ENCODE measurements around the gene CXCL8. TPM values are rescaled to one million over a fixed set of nuclear protein-coding genes. Genes with fewer than 3 reads are reported as not detected.

The CXCL8 gene
- total and polyA plus RNA-seq, 9 of the 15 experiments (the other 6 are each of a cell fraction or from before 2014, with no cell fraction given): 1.6 to 7.7 (median 3.3) TPM

DNA sequence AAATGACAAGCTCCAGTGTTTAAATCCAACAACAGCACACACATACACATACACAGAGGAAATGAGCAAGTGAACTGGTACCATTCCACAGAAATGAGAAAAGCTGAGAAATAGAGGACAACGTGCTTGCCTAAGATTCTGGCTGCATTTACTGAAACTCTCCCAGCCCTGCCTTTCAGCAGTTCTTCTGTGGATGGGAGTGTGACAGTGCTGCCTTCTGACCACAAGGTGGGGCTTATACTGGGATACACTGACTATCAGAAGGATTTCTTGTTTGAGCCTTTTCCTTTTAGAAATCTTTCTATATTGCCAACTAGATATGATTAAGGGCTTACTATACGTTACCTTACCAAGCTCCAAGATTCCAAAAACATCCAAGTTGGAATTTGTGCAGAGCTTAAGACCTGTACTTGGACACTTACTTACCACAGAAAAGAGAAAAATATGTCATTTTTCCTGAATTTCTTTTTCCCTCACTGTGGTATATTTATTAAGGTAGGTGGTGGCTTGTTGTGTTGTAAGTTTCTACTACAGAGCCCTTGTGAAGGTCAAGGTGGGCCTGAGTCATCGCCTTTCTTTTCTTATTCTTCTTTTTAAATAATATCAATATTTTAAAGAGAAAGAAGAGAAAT, 10.7 kb upstream of the CXCL8 start (continued):
- peak; percentile 15 for TF ChIP-seq NEUROD1 (IDR thresholded peaks at IDR 0.05; ENCODE audit: borderline replicate concordance, low read depth, low read length, partially characterized antibody)
- TF ChIP-seq ARNT (IDR thresholded peaks at IDR 0.05): peak in 1 of 2 experiments; percentile 58; a peak in 1 of 4 replicates
- TF ChIP-seq RBM39 (optimal IDR thresholded peaks at IDR 0.05; ENCODE audit: low read depth, low read length): no peak
- TF ChIP-seq, protein P1, sequence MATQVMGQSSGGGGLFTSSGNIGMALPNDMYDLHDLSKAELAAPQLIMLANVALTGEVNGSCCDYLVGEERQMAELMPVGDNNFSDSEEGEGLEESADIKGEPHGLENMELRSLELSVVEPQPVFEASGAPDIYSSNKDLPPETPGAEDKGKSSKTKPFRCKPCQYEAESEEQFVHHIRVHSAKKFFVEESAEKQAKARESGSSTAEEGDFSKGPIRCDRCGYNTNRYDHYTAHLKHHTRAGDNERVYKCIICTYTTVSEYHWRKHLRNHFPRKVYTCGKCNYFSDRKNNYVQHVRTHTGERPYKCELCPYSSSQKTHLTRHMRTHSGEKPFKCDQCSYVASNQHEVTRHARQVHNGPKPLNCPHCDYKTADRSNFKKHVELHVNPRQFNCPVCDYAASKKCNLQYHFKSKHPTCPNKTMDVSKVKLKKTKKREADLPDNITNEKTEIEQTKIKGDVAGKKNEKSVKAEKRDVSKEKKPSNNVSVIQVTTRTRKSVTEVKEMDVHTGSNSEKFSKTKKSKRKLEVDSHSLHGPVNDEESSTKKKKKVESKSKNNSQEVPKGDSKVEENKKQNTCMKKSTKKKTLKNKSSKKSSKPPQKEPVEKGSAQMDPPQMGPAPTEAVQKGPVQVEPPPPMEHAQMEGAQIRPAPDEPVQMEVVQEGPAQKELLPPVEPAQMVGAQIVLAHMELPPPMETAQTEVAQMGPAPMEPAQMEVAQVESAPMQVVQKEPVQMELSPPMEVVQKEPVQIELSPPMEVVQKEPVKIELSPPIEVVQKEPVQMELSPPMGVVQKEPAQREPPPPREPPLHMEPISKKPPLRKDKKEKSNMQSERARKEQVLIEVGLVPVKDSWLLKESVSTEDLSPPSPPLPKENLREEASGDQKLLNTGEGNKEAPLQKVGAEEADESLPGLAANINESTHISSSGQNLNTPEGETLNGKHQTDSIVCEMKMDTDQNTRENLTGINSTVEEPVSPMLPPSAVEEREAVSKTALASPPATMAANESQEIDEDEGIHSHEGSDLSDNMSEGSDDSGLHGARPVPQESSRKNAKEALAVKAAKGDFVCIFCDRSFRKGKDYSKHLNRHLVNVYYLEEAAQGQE (IDR thresholded peaks at IDR 0.05; ENCODE audit: borderline replicate concordance): peak; percentile 79
- TF ChIP-seq, protein P1 (CRISPR knock-in tag; IDR thresholded peaks at IDR 0.05; ENCODE audit: low read depth): no peak
- TF ChIP-seq RAD21 (CRISPR knock-in tag; conservative IDR thresholded peaks at IDR 0.05 in 1 of 2, IDR thresholded peaks at IDR 0.05 in 1 of 2): peak; percentile 72 to 79
- no peak for TF ChIP-seq YY1 (IDR thresholded peaks at IDR 0.05; ENCODE audit: borderline replicate concordance in 1 of 3, control insufficient read depth in 1 of 3, extremely low read depth in 1 of 3, insufficient read depth in 3 of 3, insufficient read length in 1 of 3, insufficient replicate concordance in 2 of 3, low read depth in 1 of 3, low read length in 2 of 3)
- TF ChIP-seq BRD9 (IDR thresholded peaks at IDR 0.05; ENCODE audit: low read depth, partially characterized antibody): peak; percentile 32
- TF ChIP-seq, protein P2, sequence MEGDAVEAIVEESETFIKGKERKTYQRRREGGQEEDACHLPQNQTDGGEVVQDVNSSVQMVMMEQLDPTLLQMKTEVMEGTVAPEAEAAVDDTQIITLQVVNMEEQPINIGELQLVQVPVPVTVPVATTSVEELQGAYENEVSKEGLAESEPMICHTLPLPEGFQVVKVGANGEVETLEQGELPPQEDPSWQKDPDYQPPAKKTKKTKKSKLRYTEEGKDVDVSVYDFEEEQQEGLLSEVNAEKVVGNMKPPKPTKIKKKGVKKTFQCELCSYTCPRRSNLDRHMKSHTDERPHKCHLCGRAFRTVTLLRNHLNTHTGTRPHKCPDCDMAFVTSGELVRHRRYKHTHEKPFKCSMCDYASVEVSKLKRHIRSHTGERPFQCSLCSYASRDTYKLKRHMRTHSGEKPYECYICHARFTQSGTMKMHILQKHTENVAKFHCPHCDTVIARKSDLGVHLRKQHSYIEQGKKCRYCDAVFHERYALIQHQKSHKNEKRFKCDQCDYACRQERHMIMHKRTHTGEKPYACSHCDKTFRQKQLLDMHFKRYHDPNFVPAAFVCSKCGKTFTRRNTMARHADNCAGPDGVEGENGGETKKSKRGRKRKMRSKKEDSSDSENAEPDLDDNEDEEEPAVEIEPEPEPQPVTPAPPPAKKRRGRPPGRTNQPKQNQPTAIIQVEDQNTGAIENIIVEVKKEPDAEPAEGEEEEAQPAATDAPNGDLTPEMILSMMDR (IDR thresholded peaks at IDR 0.05 in 2 of 3, conservative IDR thresholded peaks at IDR 0.05 in 1 of 3; ENCODE audit: insufficient read depth in 2 of 3, low read depth in 1 of 3, low read length in 3 of 3): peak; percentile 70 to 85 (median 80)
- TF ChIP-seq CREBBP (IDR thresholded peaks at IDR 0.05; ENCODE audit: low read depth, low read length): no peak
- TF ChIP-seq POLR2H (tag; IDR thresholded peaks at IDR 0.05; ENCODE audit: low read depth): 0 out of 2 replicates have a peak, but pooled peaks have one; percentile 37
- no peak for TF ChIP-seq ZNF324 (CRISPR knock-in tag; IDR thresholded peaks at IDR 0.05)
- no peak for TF ChIP-seq ZFP36 (IDR thresholded peaks at IDR 0.05; ENCODE audit: low read depth, low read length, partially characterized antibody)
- TF ChIP-seq EP400 (IDR thresholded peaks at IDR 0.05): 0 out of 2 replicates have a peak, but pooled peaks have one; percentile 11
- TF ChIP-seq DPF2 (IDR thresholded peaks at IDR 0.05): peak; percentile 22; the same call in 1 of the 2 replicates
- no peak for TF ChIP-seq ZSCAN32 (CRISPR knock-in tag; IDR thresholded peaks at IDR 0.05)
- no peak for TF ChIP-seq FOXJ2 (tag; IDR thresholded peaks at IDR 0.05)
